Endothelial cell (in vitro differentiated cells): ENCODE results near the gene PLCB1. TPM values are rescaled to one million over a fixed set of nuclear protein-coding genes. Genes with fewer than 3 reads are reported as not detected.
A peak's percentile ranks its signal among the peaks of the same experiment; 100 is the strongest.

Source experiments
- DNase-seq: peaks from one replicate; pipeline ENCODE4 v3.0.0; 2021; ENCODE audit warnings: low spot score
- H3K27ac Mint-ChIP-seq: one replicate; pipeline ENCODE4 v1.8.0; 2021; ENCODE audit warnings: mixed read lengths, inconsistent platforms; ENCODE audit not compliant: unreplicated experiment
- H3K27me3 Mint-ChIP-seq: one replicate; pipeline ENCODE4 v1.8.0; 2021; ENCODE audit warnings: mild to moderate bottlenecking, moderate library complexity, mixed read lengths, inconsistent platforms; ENCODE audit not compliant: unreplicated experiment
- H3K36me3 Mint-ChIP-seq: one replicate; pipeline ENCODE4 v1.8.0; 2021; ENCODE audit warnings: mild to moderate bottlenecking, low read depth, mixed read lengths, inconsistent platforms; ENCODE audit not compliant: unreplicated experiment
- H3K4me1 Mint-ChIP-seq: one replicate; pipeline ENCODE4 v1.8.0; 2021; ENCODE audit warnings: mild to moderate bottlenecking, mixed read lengths, inconsistent platforms; ENCODE audit not compliant: unreplicated experiment
- H3K4me3 Mint-ChIP-seq: one replicate; pipeline ENCODE4 v1.8.0; 2021; ENCODE audit warnings: mild to moderate bottlenecking, mixed read lengths, inconsistent platforms; ENCODE audit not compliant: unreplicated experiment
- H3K9me3 Mint-ChIP-seq: one replicate; pipeline ENCODE4 v1.8.0; 2021; ENCODE audit warnings: mixed read lengths, inconsistent platforms; ENCODE audit not compliant: unreplicated experiment
- total RNA-seq: library from RNA; stranded (reverse); fragmentation: NEBNext Ultra II Directional; extraction: Animal tissue kit (Norgen Biotek cat#: 25700); gene quantifications from one replicate; pipeline ENCODE4 v1.2.1, GENCODE V29; 2021; ENCODE audit not compliant: unreplicated experiment
- TF ChIP-seq, protein P1 (sequence below): fragments of 200-600 bp; sonication (generic); IDR thresholded peaks from one replicate; pipeline ENCODE4 v1.5.0; 2021; ENCODE audit warnings: antibody characterized with exemption; ENCODE audit not compliant: unreplicated experiment

PLCB1 gene
- total RNA-seq, 1 donor from 2014 or later = 8.1 TPM

DNA sequence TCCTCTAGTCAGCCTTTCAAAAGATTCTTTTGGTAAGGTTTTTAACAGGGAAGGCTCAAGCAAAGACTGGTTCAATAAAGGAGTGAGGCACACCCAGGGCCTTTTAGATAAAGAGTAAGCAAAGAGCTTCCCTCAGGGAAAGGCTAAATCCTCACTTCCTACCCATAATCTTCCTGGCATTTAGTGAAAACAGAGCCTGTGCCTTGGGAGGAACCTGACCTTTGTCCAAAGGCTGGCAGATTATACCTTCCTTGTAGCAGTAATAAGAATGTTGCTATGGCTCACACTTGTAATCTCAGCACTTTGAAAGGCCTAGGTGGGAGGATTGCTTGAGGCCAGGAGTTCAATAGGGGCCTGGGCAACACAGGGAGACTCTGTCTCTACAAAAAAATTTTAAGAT, 656.8 kb downstream of the PLCB1 start:
- TF ChIP-seq, protein P1, sequence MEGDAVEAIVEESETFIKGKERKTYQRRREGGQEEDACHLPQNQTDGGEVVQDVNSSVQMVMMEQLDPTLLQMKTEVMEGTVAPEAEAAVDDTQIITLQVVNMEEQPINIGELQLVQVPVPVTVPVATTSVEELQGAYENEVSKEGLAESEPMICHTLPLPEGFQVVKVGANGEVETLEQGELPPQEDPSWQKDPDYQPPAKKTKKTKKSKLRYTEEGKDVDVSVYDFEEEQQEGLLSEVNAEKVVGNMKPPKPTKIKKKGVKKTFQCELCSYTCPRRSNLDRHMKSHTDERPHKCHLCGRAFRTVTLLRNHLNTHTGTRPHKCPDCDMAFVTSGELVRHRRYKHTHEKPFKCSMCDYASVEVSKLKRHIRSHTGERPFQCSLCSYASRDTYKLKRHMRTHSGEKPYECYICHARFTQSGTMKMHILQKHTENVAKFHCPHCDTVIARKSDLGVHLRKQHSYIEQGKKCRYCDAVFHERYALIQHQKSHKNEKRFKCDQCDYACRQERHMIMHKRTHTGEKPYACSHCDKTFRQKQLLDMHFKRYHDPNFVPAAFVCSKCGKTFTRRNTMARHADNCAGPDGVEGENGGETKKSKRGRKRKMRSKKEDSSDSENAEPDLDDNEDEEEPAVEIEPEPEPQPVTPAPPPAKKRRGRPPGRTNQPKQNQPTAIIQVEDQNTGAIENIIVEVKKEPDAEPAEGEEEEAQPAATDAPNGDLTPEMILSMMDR = no peak
- peaks cover 13% of the 10 kb centered on the region for H3K4me1 Mint-ChIP-seq
- H3K36me3 Mint-ChIP-seq = no peaks in the 10 kb centered on the region
- H3K27ac Mint-ChIP-seq = no peak overlapping the region
- no peaks in the 10 kb centered on the region for H3K9me3 Mint-ChIP-seq
- H3K4me3 Mint-ChIP-seq = no peak overlapping the region
- DNase-seq = no peak
- H3K27me3 Mint-ChIP-seq = no peaks in the 10 kb centered on the region

DNA sequence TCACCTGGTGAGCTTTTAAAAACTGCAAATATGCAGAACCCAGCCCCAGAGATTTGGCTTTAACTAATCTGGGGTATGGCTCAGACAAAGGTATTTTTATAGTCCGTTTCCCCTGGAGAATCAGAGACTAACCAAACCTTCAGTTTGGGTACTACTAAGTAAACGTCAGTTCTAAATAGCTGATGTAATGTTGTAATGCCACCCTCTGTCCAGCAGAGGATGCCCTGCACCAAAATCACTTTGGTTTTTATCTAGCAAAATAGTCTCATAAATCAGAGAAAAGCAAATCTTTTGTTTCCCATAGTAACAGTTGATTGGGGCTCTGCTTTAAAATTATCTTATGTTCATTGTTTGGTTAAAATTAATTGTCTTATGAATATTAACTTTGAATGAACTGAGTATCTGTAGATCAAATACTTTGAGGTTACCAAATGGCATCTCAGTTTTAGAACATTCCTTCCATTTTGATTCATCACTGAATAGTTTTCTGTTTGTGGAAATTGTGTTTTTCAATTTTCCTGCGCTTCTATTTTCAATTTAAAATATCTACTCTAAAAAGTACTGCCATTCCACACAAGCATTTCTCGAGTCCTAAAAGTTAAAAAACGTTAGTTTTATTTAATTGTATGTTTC, 658.5 kb downstream of the PLCB1 start:
- Mint-ChIP-seq H3K9me3 (no peaks in the 10 kb centered on the region), H3K4me3 (no peak overlapping the region), H3K27me3 (no peaks in the 10 kb centered on the region), H3K4me1 (peaks cover 13% of the 10 kb centered on the region), H3K27ac (no peak overlapping the region), H3K36me3 (no peaks in the 10 kb centered on the region)
- peak; percentile 40 for DNase-seq
- TF ChIP-seq, protein P1 = peak; percentile 99

DNA sequence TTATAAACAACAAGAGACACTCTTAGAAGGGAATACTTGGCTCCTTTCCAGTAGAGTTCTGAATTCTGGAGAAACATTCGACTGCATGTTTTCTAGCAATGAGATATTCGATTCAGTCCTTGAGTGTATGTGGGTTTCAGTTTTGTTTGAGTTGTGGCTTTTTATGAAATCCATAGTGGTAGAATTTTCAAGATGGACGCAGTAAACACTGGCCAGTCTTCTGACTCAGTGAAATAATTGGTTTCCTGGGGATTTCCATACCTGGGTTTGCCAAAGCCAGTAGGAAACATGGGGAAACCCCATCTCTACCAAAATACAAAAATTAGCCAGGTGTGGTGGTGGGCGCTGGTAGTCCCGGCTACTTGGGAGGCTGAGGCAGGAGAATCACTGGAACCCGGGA, 663.3 kb downstream of the PLCB1 start:
- TF ChIP-seq, protein P1 = no peak
- Mint-ChIP-seq H3K27me3 (peaks cover 2% of the 10 kb centered on the region), H3K4me1 (peaks cover 15% of the 10 kb centered on the region), H3K4me3 (no peak overlapping the region), H3K36me3 (no peaks in the 10 kb centered on the region), H3K27ac (no peak overlapping the region), H3K9me3 (peaks cover 3% of the 10 kb centered on the region)
- no peak for DNase-seq

DNA sequence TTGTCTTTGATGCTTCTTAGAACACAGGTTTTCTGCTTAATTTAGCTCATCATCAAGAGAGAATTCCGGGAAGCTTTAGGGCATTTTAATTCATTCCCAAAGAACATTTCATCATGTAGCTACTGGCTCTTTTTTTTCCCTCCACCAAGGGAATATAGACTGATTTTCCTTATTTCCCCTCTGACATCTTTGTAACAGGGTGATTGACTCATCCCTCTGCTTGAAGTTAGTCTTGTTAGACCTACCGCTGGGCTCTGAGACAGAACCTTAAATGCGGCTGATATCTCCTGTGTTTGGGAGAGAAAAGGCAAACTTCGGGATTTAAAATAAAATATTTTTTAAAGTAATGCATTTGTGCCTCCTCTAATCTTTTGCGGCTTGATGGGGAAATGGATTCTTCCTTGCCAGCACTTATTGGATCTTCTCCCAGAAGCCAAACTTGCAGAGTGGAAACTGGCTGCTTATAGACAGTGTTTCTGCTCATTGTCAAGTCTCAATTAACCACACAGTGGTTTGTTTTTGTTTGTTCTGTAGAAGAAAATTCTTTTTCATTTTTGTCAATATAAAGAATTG, 664.1 kb downstream of the PLCB1 start:
- H3K27me3 Mint-ChIP-seq = peaks cover 2% of the 10 kb centered on the region
- TF ChIP-seq, protein P1 = no peak
- no peak overlapping the region for H3K4me3 Mint-ChIP-seq
- H3K27ac Mint-ChIP-seq = no peak overlapping the region
- DNase-seq = no peak
- peaks cover 15% of the 10 kb centered on the region for H3K4me1 Mint-ChIP-seq
- no peaks in the 10 kb centered on the region for H3K36me3 Mint-ChIP-seq
- H3K9me3 Mint-ChIP-seq = peaks cover 3% of the 10 kb centered on the region

DNA sequence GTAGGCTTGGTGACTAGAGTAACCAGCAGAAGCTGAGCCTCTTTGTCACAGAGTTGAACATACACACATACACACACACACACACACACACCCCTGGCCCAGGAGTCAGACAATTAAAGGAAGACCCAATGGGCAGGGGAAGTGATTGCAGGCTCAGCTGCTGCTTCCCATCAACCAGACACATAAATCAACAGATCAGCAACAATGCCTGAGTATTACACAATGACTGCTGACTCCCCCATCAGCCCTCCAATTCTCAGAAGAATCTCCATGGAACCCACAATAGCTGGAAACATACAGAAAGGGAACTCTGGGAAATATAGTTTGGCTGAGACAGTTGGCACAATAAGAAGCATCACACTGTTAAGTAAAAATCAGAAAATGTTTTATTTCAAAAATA, 666.4 kb downstream of the PLCB1 start:
- Mint-ChIP-seq H3K27ac (peak overlapping the region; percentile 84), H3K36me3 (no peaks in the 10 kb centered on the region), H3K4me1 (peaks cover 19% of the 10 kb centered on the region), H3K4me3 (no peak overlapping the region), H3K27me3 (peaks cover 2% of the 10 kb centered on the region), H3K9me3 (peaks cover 3% of the 10 kb centered on the region)
- TF ChIP-seq, protein P1 = no peak
- no peak for DNase-seq
